Measurements from ENCODE around the gene EEIG2.
"Not testable (repeated sequence)": the region's sequence is repeated elsewhere in the genome, so short reads cannot be mapped to it uniquely, and the experiment has no call there.

Gene EEIG2

GRCh38 chr1:108559215-108560186 lies at the start of gene EEIG2:
Gene EEIG2 (plus strand): TSS chr1:108560100. CDS start chr1:108560429, 329 bp downstream.
- TF ChIP-seq, protein P1, sequence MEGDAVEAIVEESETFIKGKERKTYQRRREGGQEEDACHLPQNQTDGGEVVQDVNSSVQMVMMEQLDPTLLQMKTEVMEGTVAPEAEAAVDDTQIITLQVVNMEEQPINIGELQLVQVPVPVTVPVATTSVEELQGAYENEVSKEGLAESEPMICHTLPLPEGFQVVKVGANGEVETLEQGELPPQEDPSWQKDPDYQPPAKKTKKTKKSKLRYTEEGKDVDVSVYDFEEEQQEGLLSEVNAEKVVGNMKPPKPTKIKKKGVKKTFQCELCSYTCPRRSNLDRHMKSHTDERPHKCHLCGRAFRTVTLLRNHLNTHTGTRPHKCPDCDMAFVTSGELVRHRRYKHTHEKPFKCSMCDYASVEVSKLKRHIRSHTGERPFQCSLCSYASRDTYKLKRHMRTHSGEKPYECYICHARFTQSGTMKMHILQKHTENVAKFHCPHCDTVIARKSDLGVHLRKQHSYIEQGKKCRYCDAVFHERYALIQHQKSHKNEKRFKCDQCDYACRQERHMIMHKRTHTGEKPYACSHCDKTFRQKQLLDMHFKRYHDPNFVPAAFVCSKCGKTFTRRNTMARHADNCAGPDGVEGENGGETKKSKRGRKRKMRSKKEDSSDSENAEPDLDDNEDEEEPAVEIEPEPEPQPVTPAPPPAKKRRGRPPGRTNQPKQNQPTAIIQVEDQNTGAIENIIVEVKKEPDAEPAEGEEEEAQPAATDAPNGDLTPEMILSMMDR (IDR thresholded peaks at IDR 0.05; ENCODE audit: low read depth, low read length), result peak; percentile 42
- TF ChIP-seq, protein P2, sequence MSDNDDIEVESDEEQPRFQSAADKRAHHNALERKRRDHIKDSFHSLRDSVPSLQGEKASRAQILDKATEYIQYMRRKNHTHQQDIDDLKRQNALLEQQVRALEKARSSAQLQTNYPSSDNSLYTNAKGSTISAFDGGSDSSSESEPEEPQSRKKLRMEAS (IDR thresholded peaks at IDR 0.05; ENCODE audit: low read depth, low read length), result peak; percentile 38; the same call in 1 of the 2 replicates
- no peak; the same call in 1 of the 2 replicates for TF ChIP-seq MYC (IDR thresholded peaks at IDR 0.05; ENCODE audit: low read depth, low read length)
- TF ChIP-seq POLR2A (IDR thresholded peaks at IDR 0.05; ENCODE audit: extremely low read depth, insufficient read length), result peak; percentile 38
- peak; percentile 92 for DNase-seq (ENCODE audit: low read depth)
- peak within 1 kb of the TSS; percentile 75 for H3K4me3 ChIP-seq (ENCODE audit: low read depth, low read length)

DNA sequence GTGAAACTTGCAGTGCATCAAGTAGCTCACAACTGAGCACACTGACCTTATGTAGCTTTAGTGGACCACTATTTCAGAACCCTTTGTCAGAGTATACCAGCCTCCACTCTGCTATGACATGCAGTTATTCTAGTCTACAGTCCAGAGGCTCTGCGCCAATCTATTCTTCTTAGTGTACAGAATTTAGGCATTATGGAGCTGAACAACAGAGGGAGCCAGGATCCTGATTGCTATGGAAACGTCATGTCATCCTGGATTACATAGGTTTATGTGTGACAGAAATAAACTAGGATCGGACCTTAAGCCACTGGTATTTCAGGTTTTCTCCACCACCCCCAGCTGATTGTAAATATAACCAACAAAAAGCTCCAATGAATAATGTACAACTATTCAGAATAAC lies 48.1 kb upstream of the EEIG2 start:
- no peak overlapping the region for H3K4me3 ChIP-seq (ENCODE audit: low read depth, low read length)
- no peak for TF ChIP-seq MYC (IDR thresholded peaks at IDR 0.05; ENCODE audit: low read depth, low read length)
- TF ChIP-seq, protein P1 (IDR thresholded peaks at IDR 0.05; ENCODE audit: low read depth, low read length), result no peak
- no peak for TF ChIP-seq POLR2A (IDR thresholded peaks at IDR 0.05; ENCODE audit: extremely low read depth, insufficient read length)
- TF ChIP-seq, protein P2 (IDR thresholded peaks at IDR 0.05; ENCODE audit: low read depth, low read length), result no peak
- no peak for DNase-seq (ENCODE audit: low read depth)

DNA sequence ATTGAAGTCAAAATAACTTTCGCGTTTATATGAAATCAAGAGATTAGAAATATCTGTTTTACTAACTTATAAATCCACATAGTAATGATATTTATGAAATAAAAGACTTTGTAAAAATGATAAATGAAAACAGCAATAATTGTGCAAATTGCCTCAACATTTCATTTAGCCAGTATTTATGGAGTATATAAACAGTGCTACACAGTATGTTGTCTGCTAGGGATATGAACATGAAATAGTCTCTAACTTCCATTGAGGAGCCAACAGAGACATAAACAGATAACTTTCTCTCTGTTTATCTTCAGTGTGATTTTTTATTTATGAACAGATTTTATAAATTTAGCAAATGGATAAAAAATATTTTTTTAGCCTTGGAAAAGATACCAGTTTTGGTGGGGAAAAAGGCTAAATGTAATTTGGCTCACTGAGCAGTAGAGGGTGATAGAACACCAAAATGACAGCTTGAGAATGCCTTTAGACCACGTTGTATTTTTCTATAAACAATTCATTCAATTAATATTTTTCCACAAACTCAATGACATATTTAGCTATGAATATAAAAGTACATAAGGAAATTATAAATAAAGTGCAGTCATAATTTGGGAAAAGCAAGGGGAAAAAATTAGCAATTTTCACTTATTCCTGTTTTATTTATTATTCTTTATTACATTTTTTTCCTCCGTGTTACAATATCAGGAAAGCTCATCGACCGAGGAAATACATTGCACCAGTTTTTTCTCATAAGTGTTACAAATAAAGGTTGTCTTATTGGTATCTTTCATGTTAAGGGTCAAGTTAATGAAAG lies 47.5 kb upstream of the EEIG2 start:
- H3K4me3 ChIP-seq (ENCODE audit: low read depth, low read length), result no peak overlapping the region
- peak; percentile 56 for DNase-seq (ENCODE audit: low read depth)
- no peak for TF ChIP-seq MYC (IDR thresholded peaks at IDR 0.05; ENCODE audit: low read depth, low read length)
- TF ChIP-seq, protein P1 (IDR thresholded peaks at IDR 0.05; ENCODE audit: low read depth, low read length), result peak; percentile 71
- TF ChIP-seq POLR2A (IDR thresholded peaks at IDR 0.05; ENCODE audit: extremely low read depth, insufficient read length), result no peak
- TF ChIP-seq, protein P2 (IDR thresholded peaks at IDR 0.05; ENCODE audit: low read depth, low read length), result no peak

DNA sequence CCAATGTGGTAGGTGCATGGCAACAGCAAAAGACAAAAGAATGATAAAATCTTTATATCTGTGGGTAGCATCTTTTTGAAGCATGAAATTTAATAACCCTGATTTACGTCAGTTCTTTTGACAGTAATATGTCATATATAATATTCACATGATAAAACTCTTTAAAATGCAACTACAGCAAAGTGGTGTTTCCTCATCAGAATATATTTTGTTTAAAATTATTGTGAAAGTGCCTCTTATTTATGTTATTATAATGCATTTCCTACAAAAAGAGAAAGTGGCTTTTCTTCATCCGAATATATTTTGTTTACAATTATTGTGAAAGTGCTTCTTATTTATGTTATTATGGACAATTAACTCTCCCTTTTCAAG lies 46.9 kb upstream of the EEIG2 start:
- DNase-seq (ENCODE audit: low read depth), result no peak
- TF ChIP-seq, protein P2 (IDR thresholded peaks at IDR 0.05; ENCODE audit: low read depth, low read length), result no peak
- TF ChIP-seq, protein P1 (IDR thresholded peaks at IDR 0.05; ENCODE audit: low read depth, low read length), result no peak
- TF ChIP-seq MYC (IDR thresholded peaks at IDR 0.05; ENCODE audit: low read depth, low read length) (no peak), POLR2A (IDR thresholded peaks at IDR 0.05; ENCODE audit: extremely low read depth, insufficient read length) (no peak)
- no peak overlapping the region for H3K4me3 ChIP-seq (ENCODE audit: low read depth, low read length)

DNA sequence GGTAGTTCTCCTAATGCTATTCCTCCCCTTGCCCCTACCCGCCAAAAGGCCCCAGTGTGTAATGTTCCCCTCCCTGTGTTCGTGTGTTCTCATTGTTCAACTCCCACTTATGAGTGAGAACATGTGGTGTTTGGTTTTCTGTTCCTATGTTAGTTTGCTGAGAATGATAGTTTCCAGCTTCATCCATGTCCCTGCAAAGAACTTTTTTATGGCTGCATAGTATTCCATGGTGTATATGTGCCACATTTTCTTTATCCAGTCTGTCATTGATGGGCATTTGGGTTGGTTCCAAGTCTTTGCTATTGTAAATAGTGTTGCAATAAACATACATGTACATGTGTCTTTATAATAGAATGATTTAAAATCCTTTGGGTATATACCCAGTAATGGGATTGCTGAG lies 46.0 kb upstream of the EEIG2 start:
- DNase-seq (ENCODE audit: low read depth); H3K4me3 ChIP-seq (ENCODE audit: low read depth, low read length): not testable (repeated sequence)

- H3K4me3 ChIP-seq (ENCODE audit: low read depth, low read length); DNase-seq (ENCODE audit: low read depth): not testable (repeated sequence)
These were observed 42.5 kb upstream of the EEIG2 start for GRCh38 chr1:108517301-108517897.

Data from NB4 (cell line).